H54 (cell line): ENCODE measurements around the gene POLE.

Experiments
- DNase-seq: peaks from one replicate; pipeline ENCODE4 v3.0.0; 2011; ENCODE audit warnings: low spot score, mixed read lengths; ENCODE audit not compliant: insufficient read length
- FAIRE-seq: peaks from 3 replicates; lab custom pipeline; 2011; peaks lifted over from hg19 to GRCh38; lab: Jason Lieb, UNC
- POLR2A ChIP-seq: IDR thresholded peaks from 2 replicates; pipeline ENCODE4 v1.6.1; 2011; ENCODE audit warnings: low read depth, mild to moderate bottlenecking, low read length

POLE gene

GRCh38 chr12:132581348-132582057 lies 105.6 kb downstream of the POLE start:
- DNase-seq (no peak), FAIRE-seq (no peak)
- TF ChIP-seq POLR2A = no peak

GRCh38 chr12:132580701-132581292 lies 106.3 kb downstream of the POLE start:
- DNase-seq (no peak), FAIRE-seq (no peak)
- TF ChIP-seq POLR2A = no peak

- no peak for FAIRE-seq
- no peak for TF ChIP-seq POLR2A
Observed at GRCh38 chr12:132579744-132580143, 107.4 kb downstream of the POLE start.

GRCh38 chr12:132578826-132579225 lies 108.3 kb downstream of the POLE start:
- DNase-seq (no peak), FAIRE-seq (no peak)
- no peak for TF ChIP-seq POLR2A

More at GRCh38 chr12:132579744-132580143, 107.4 kb downstream of the POLE start:
- DNase-seq = no peak

- FAIRE-seq (no peak), DNase-seq (no peak)
- no peak for TF ChIP-seq POLR2A
Observed at GRCh38 chr12:132578118-132578517, 109.0 kb downstream of the POLE start.

GRCh38 chr12:132577191-132577920 lies 109.8 kb downstream of the POLE start:
- TF ChIP-seq POLR2A = no peak
- FAIRE-seq (no peak), DNase-seq (no peak)

GRCh38 chr12:132576701-132577100 lies 110.4 kb downstream of the POLE start:
- FAIRE-seq = no peak
- no peak for TF ChIP-seq POLR2A
- DNase-seq = no peak

GRCh38 chr12:132575661-132576060 lies 111.5 kb downstream of the POLE start:
- FAIRE-seq (no peak), DNase-seq (no peak)
- TF ChIP-seq POLR2A = no peak

GRCh38 chr12:132574271-132574996 lies 112.7 kb downstream of the POLE start:
- no peak for TF ChIP-seq POLR2A
- FAIRE-seq (no peak), DNase-seq (no peak)
